ENCODE measurements around the gene IL9.

- no peak for TF ChIP-seq JUND (IDR thresholded peaks at IDR 0.05; ENCODE audit: low read depth, low read length)
- TF ChIP-seq BCL3 (IDR thresholded peaks at IDR 0.05; ENCODE audit: borderline replicate concordance, insufficient read depth, low read depth, low read length, poor library complexity, severe bottlenecking): no peak
- TF ChIP-seq, protein P1, sequence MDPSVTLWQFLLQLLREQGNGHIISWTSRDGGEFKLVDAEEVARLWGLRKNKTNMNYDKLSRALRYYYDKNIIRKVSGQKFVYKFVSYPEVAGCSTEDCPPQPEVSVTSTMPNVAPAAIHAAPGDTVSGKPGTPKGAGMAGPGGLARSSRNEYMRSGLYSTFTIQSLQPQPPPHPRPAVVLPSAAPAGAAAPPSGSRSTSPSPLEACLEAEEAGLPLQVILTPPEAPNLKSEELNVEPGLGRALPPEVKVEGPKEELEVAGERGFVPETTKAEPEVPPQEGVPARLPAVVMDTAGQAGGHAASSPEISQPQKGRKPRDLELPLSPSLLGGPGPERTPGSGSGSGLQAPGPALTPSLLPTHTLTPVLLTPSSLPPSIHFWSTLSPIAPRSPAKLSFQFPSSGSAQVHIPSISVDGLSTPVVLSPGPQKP (IDR thresholded peaks at IDR 0.05; ENCODE audit: low read depth, low read length): no peak
- TF ChIP-seq RELB (IDR thresholded peaks at IDR 0.05; ENCODE audit: low read depth): no peak
- TF ChIP-seq ZZZ3 (IDR thresholded peaks at IDR 0.05; ENCODE audit: control insufficient read depth, insufficient read length, low read depth): no peak
- TF ChIP-seq, protein P2, sequence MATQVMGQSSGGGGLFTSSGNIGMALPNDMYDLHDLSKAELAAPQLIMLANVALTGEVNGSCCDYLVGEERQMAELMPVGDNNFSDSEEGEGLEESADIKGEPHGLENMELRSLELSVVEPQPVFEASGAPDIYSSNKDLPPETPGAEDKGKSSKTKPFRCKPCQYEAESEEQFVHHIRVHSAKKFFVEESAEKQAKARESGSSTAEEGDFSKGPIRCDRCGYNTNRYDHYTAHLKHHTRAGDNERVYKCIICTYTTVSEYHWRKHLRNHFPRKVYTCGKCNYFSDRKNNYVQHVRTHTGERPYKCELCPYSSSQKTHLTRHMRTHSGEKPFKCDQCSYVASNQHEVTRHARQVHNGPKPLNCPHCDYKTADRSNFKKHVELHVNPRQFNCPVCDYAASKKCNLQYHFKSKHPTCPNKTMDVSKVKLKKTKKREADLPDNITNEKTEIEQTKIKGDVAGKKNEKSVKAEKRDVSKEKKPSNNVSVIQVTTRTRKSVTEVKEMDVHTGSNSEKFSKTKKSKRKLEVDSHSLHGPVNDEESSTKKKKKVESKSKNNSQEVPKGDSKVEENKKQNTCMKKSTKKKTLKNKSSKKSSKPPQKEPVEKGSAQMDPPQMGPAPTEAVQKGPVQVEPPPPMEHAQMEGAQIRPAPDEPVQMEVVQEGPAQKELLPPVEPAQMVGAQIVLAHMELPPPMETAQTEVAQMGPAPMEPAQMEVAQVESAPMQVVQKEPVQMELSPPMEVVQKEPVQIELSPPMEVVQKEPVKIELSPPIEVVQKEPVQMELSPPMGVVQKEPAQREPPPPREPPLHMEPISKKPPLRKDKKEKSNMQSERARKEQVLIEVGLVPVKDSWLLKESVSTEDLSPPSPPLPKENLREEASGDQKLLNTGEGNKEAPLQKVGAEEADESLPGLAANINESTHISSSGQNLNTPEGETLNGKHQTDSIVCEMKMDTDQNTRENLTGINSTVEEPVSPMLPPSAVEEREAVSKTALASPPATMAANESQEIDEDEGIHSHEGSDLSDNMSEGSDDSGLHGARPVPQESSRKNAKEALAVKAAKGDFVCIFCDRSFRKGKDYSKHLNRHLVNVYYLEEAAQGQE (IDR thresholded peaks at IDR 0.05; ENCODE audit: low read depth, low read length): no peak
- no peak for TF ChIP-seq MTA3 (IDR thresholded peaks at IDR 0.05; ENCODE audit: borderline replicate concordance, low read length)
- no peak for TF ChIP-seq POLR2AphosphoS2 (IDR thresholded peaks at IDR 0.05; ENCODE audit: low read depth, low read length)
- TF ChIP-seq, protein P3, sequence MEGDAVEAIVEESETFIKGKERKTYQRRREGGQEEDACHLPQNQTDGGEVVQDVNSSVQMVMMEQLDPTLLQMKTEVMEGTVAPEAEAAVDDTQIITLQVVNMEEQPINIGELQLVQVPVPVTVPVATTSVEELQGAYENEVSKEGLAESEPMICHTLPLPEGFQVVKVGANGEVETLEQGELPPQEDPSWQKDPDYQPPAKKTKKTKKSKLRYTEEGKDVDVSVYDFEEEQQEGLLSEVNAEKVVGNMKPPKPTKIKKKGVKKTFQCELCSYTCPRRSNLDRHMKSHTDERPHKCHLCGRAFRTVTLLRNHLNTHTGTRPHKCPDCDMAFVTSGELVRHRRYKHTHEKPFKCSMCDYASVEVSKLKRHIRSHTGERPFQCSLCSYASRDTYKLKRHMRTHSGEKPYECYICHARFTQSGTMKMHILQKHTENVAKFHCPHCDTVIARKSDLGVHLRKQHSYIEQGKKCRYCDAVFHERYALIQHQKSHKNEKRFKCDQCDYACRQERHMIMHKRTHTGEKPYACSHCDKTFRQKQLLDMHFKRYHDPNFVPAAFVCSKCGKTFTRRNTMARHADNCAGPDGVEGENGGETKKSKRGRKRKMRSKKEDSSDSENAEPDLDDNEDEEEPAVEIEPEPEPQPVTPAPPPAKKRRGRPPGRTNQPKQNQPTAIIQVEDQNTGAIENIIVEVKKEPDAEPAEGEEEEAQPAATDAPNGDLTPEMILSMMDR (IDR thresholded peaks at IDR 0.05 in 2 of 3, conservative IDR thresholded peaks at IDR 0.05 in 1 of 3; ENCODE audit: control insufficient read depth in 2 of 3, extremely low read depth in 1 of 3, insufficient read depth in 1 of 3, low read depth in 3 of 3, low read length in 3 of 3): peak; percentile 72 to 78 (median 74)
- TF ChIP-seq CHD4 (IDR thresholded peaks at IDR 0.05): no peak
- TF ChIP-seq TCF7 (IDR thresholded peaks at IDR 0.05; ENCODE audit: borderline replicate concordance): no peak
- TF ChIP-seq SMC3 (IDR thresholded peaks at IDR 0.05; ENCODE audit: borderline replicate concordance, low read length): peak; percentile 68; the same call in 1 of the 2 replicates
- no peak for TF ChIP-seq RB1 (IDR thresholded peaks at IDR 0.05; ENCODE audit: borderline replicate concordance)
- no peak for TF ChIP-seq RFX5 (IDR thresholded peaks at IDR 0.05; ENCODE audit: low read depth, low read length)
Observed at GRCh38 chr5:135887447-135887864, 8.2 kb downstream of the IL9 start.
